Measurements from ENCODE around the gene NPAS2. TPM values are rescaled to one million over a fixed set of nuclear protein-coding genes. Genes with fewer than 3 reads are reported as not detected.

The NPAS2 gene
- total and polyA plus RNA-seq, 4 donors: 5.9 to 17.1 (median 10.4) TPM

DNA sequence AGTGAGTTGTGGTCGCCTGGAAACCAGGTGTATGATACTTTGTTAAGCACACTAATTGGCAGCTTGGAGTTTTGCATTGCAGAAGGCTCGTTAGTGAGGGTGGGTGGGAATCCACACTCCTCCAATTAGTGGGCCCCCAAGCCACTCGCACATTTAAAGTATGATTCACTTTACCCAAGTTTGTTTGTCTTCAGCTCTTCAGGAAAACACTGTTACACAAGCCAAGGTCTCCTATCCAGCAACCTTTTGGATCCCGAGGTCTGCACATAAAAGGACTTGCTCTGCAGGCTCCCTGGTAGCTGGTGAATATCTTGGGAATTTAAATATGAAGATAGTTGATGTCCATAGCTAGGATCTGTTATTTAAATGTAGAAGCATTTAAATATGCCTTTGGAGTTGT, 66.1 kb downstream of the NPAS2 start:
- 63 to 81% methylated on average over 4 of the region's 4 CpGs for WGBS, 2 donors
- DNase-seq (no peak), ATAC-seq (ENCODE audit: insufficient read depth, low FRiP score) (no peak)
- Histone ChIP-seq H3K36me3 (ENCODE audit: control insufficient read depth in 4 of 4, insufficient read depth in 4 of 4, low read length in 4 of 4) (no peaks in the 10 kb centered on the region), H3K27me3 (ENCODE audit: control insufficient read depth in 3 of 3, insufficient read depth in 3 of 3, low read length in 2 of 3) (no peaks in the 10 kb centered on the region), H3K4me3 (no peak overlapping the region), H3K4me1 (ENCODE audit: control insufficient read depth in 5 of 5, insufficient read depth in 5 of 5, low read length in 5 of 5) (peaks cover 7 to 26% (median 10%) of the 10 kb centered on the region in 5 donors), H3K9me3 (ENCODE audit: control insufficient read depth in 4 of 4, insufficient read depth in 3 of 4, low read length in 3 of 4) (no peaks in the 10 kb centered on the region), H3K27ac (ENCODE audit: low read depth in 1 of 2, low read length in 1 of 2) (no peak overlapping the region), H3K9ac (ENCODE audit: insufficient read depth in 1 of 2, low read length in 2 of 2) (no peak overlapping the region)
- TF ChIP-seq, protein P1, sequence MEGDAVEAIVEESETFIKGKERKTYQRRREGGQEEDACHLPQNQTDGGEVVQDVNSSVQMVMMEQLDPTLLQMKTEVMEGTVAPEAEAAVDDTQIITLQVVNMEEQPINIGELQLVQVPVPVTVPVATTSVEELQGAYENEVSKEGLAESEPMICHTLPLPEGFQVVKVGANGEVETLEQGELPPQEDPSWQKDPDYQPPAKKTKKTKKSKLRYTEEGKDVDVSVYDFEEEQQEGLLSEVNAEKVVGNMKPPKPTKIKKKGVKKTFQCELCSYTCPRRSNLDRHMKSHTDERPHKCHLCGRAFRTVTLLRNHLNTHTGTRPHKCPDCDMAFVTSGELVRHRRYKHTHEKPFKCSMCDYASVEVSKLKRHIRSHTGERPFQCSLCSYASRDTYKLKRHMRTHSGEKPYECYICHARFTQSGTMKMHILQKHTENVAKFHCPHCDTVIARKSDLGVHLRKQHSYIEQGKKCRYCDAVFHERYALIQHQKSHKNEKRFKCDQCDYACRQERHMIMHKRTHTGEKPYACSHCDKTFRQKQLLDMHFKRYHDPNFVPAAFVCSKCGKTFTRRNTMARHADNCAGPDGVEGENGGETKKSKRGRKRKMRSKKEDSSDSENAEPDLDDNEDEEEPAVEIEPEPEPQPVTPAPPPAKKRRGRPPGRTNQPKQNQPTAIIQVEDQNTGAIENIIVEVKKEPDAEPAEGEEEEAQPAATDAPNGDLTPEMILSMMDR (IDR thresholded peaks at IDR 0.05; ENCODE audit: control extremely low read depth, extremely low read depth): no peak

DNA sequence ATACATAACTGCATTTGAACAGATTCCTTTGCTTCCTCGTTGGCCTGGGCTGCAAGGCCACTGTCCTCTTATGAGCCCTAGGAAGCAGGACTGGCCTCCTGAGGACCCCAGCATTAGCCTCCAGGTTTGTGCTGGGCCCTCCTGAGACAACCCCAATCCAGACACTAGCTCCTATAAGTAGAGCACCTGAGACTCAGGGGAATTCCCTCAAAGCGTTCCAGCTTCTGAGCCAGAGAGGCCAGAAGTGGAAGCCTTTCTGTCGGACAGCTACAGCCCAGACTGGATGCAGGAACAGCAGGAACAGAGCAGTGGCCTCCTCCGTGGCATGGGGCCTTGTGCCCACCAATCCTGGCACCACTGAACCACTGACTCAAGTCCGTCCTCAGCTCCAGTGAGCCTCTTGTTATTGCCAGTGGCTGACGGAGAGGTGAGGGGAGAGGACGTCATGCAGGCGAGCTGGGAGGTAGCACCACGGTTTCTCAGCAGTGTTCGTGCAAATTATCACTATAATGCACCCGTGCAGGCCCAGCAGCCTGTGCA, 67.2 kb downstream of the NPAS2 start:
- Histone ChIP-seq H3K4me1 (ENCODE audit: control insufficient read depth in 5 of 5, insufficient read depth in 5 of 5, low read length in 5 of 5) (peaks cover 7 to 21% (median 9%) of the 10 kb centered on the region in 5 donors), H3K9me3 (ENCODE audit: control insufficient read depth in 4 of 4, insufficient read depth in 3 of 4, low read length in 3 of 4) (peaks cover 0 to 2% (median 0%) of the 10 kb centered on the region in 4 donors), H3K36me3 (ENCODE audit: control insufficient read depth in 4 of 4, insufficient read depth in 4 of 4, low read length in 4 of 4) (no peaks in the 10 kb centered on the region), H3K4me3 (no peak overlapping the region), H3K27ac (ENCODE audit: low read depth in 1 of 2, low read length in 1 of 2) (no peak overlapping the region), H3K9ac (ENCODE audit: insufficient read depth in 1 of 2, low read length in 2 of 2) (no peak overlapping the region), H3K27me3 (ENCODE audit: control insufficient read depth in 3 of 3, insufficient read depth in 3 of 3, low read length in 2 of 3) (no peaks in the 10 kb centered on the region)
- ATAC-seq (ENCODE audit: insufficient read depth, low FRiP score) (no peak), DNase-seq (no peak)
- TF ChIP-seq, protein P1 (IDR thresholded peaks at IDR 0.05; ENCODE audit: control extremely low read depth, extremely low read depth): no peak
- 83 to 84% methylated on average over 11 of the region's 11 CpGs for WGBS, 2 donors

DNA sequence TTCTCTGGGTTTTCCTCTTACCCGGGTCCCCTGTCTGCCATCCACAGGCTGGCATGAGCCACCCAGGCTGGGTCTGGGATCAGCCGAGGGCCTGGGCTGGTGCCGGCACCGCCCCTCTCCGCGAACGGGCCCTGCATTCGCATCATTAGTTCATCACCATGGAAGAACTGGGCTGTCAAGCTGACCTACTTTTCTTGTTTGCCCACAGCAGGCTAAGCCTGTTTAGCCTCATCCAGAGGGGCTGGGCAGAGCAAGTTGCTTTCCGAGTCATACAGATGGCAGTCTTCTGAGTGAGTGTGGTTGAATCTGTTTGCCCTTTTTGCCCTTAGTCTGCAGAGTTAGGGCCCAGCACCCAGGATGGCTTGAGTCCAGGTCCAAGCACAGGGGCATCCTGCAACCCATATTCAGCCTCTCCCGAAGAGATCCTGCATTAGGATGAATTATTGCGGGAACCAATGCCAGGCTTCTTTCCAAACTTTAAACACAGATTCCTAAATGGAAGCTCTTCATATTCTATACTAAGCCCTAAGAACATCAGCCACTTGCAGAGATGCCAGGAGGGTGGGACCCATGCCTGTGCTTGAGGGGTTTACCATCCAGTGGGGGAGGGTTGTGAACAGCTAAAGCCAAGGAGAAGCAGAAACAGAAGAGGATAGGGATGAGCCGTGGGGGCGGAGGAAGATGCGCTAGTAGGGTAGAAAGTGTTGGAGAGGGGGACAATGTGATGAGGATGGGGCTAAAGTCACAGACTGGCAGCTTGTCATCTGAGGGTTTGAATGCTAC, 68.0 kb downstream of the NPAS2 start:
- no peaks in the 10 kb centered on the region for H3K36me3 ChIP-seq (ENCODE audit: control insufficient read depth in 4 of 4, insufficient read depth in 4 of 4, low read length in 4 of 4)
- WGBS, 2 donors: 79 to 94% methylated on average over 14 of the region's 14 CpGs
- H3K27ac ChIP-seq (ENCODE audit: low read depth in 1 of 2, low read length in 1 of 2): no peak overlapping the region
- H3K4me1 ChIP-seq (ENCODE audit: control insufficient read depth in 5 of 5, insufficient read depth in 5 of 5, low read length in 5 of 5): peaks cover 7 to 21% (median 9%) of the 10 kb centered on the region in 5 donors
- H3K9me3 ChIP-seq (ENCODE audit: control insufficient read depth in 4 of 4, insufficient read depth in 3 of 4, low read length in 3 of 4): peaks cover 0 to 2% (median 0%) of the 10 kb centered on the region in 4 donors
- peak in 1 of 3 donors; percentile 64 for DNase-seq
- H3K27me3 ChIP-seq (ENCODE audit: control insufficient read depth in 3 of 3, insufficient read depth in 3 of 3, low read length in 2 of 3): no peaks in the 10 kb centered on the region
- H3K9ac ChIP-seq (ENCODE audit: insufficient read depth in 1 of 2, low read length in 2 of 2): no peak overlapping the region
- H3K4me3 ChIP-seq: no peak overlapping the region
- TF ChIP-seq, protein P1 (IDR thresholded peaks at IDR 0.05; ENCODE audit: control extremely low read depth, extremely low read depth): no peak
- no peak for ATAC-seq (ENCODE audit: insufficient read depth, low FRiP score)
